ENCODE data around the gene OR7C1. TPM values are rescaled to one million over a fixed set of nuclear protein-coding genes. Genes with fewer than 3 reads are reported as not detected.

OR7C1 gene
- total RNA-seq, 8 experiments from 2014 or later, result 0.22 to 1.7 (median 0.53) TPM

Other genes starting within 250 kb of the OR7C1 start
- gene ADGRE3, start 160.3 kb downstream of the OR7C1 start, total RNA-seq, result under 1 TPM in 1 of 8 experiments, not detected in 7; 0.13 TPM
- 10 to 100 TPM in 6 of 8 experiments, 1 to 10 TPM in 2; 9.5 to 27.8 (median 19.8) TPM for gene ZNF333, start 145.1 kb downstream of the OR7C1 start, total RNA-seq
- gene ADGRE2, start 56.6 kb downstream of the OR7C1 start, total RNA-seq, result 1 to 10 TPM in 2 of 8 experiments, under 1 TPM in 5, not detected in 1; 0.09 to 3.7 (median 0.33) TPM
- 1 to 10 TPM in 1 of 8 experiments, under 1 TPM in 4, not detected in 3; 0.05 to 1.3 (median 0.31) TPM for gene OR7A5, start within 50 bp of the OR7C1 start, total RNA-seq
- gene OR7A10, start 13.7 kb upstream of the OR7C1 start, total RNA-seq, result 1 to 10 TPM in 1 of 8 experiments, under 1 TPM in 2, not detected in 5; 0.09 to 1.1 (median 0.21) TPM
- gene OR7A17, start 50.9 kb upstream of the OR7C1 start, total RNA-seq, result under 1 TPM in 4 of 8 experiments, not detected in 4; 0.09 to 0.33 (median 0.23) TPM
- gene OR7C2, start 106.3 kb upstream of the OR7C1 start, total RNA-seq, result not detected
- gene SLC1A6, start 144.7 kb upstream of the OR7C1 start, total RNA-seq, result 1 to 10 TPM in 5 of 8 experiments, under 1 TPM in 2, not detected in 1; 0.31 to 9.0 (median 3.8) TPM
- gene CASP14, start 214.3 kb upstream of the OR7C1 start, total RNA-seq, result under 1 TPM in 6 of 8 experiments, not detected in 2; 0.05 to 0.62 (median 0.24) TPM
- under 1 TPM in 6 of 8 experiments, not detected in 2; 0.04 to 0.94 (median 0.19) TPM for gene OR1I1, start 247.0 kb upstream of the OR7C1 start, total RNA-seq

Measured in motor neuron (in vitro differentiated cells).